ENCODE measurements around the gene LARP4. TPM values are rescaled to one million over a fixed set of nuclear protein-coding genes. Genes with fewer than 3 reads are reported as not detected.

Gene LARP4
- total and polyA plus RNA-seq, 9 of the 15 experiments (the other 6 are each of a cell fraction or from before 2014, with no cell fraction given) = 31.6 to 84.5 (median 52.4) TPM

GRCh38 chr12:50517421-50518048 lies 116.8 kb downstream of the LARP4 start (continued):
- TF ChIP-seq JUNB (CRISPR knock-in tag; conservative IDR thresholded peaks at IDR 0.05) (no peak), SMARCA4 (IDR thresholded peaks at IDR 0.05) (peak; percentile 41; the same call in 1 of the 2 replicates), MAFF (IDR thresholded peaks at IDR 0.05; ENCODE audit: low read length) (0 out of 2 replicates have a peak, but pooled peaks have one; percentile 3), RHOXF2B (CRISPR knock-in tag; conservative IDR thresholded peaks at IDR 0.05) (no peak), NFE2 (IDR thresholded peaks at IDR 0.05; ENCODE audit: low read depth) (peak; percentile 71), ZNF121 (CRISPR knock-in tag; conservative IDR thresholded peaks at IDR 0.05) (no peak), SNIP1 (IDR thresholded peaks at IDR 0.05; ENCODE audit: low read depth) (no peak), CEBPG (CRISPR knock-in tag; IDR thresholded peaks at IDR 0.05) (no peak), CEBPG (tag; conservative IDR thresholded peaks at IDR 0.05 in 1 of 2, IDR thresholded peaks at IDR 0.05 in 1 of 2) (0 out of 4 replicates have a peak, but pooled peaks of 1 of the 2 experiments have one; percentile 26), ARID1B (IDR thresholded peaks at IDR 0.05) (peak; percentile 34; the same call in 1 of the 2 replicates), NFIX (CRISPR knock-in tag; IDR thresholded peaks at IDR 0.05; ENCODE audit: low read depth) (no peak)

- Histone ChIP-seq H3K9me3 (replicated peaks; ENCODE audit: control insufficient read depth, insufficient read depth, low read depth, low read length) (no peaks in the 10 kb centered on the region), H3K27me3 (ENCODE audit: control insufficient read depth in 2 of 2, insufficient read depth in 2 of 2, low read length in 2 of 2) (no peaks in the 10 kb centered on the region), H3K4me2 (ENCODE audit: insufficient read depth, low read length) (no peak overlapping the region), H2AFZ (ENCODE audit: low read depth, low read length) (no peak overlapping the region), H3K4me1 (replicated peaks in 1 of 2; ENCODE audit: control insufficient read depth in 2 of 2, insufficient read depth in 2 of 2, low read length in 2 of 2) (peaks cover 8 to 28% of the 10 kb centered on the region in 2 experiments), H3K79me2 (ENCODE audit: control insufficient read depth, insufficient read depth, low read length) (peaks cover 76% of the 10 kb centered on the region), H3K36me3 (ENCODE audit: control insufficient read depth, insufficient read depth, low read length) (0 out of 3 replicates have a peak, but pooled peaks cover 4% of the 10 kb centered on the region), H3K27ac (ENCODE audit: extremely low read depth, low read depth, low read length) (no peak overlapping the region; the same call in 2 of the 3 replicates), H4K20me1 (replicated peaks; ENCODE audit: control insufficient read depth, insufficient read depth, low read length) (no peaks in the 10 kb centered on the region), H3K4me3 (no peak overlapping the region), H3K9me1 (ENCODE audit: control insufficient read depth, insufficient read depth, low read length) (no peaks in the 10 kb centered on the region), H3K9ac (ENCODE audit: insufficient read depth in 1 of 2, low read depth in 2 of 2, low read length in 2 of 2) (no peak overlapping the region)
- in situ Hi-C loops (cut with MboI) (no loop called here), intact Hi-C loops (cut with micrococcal nuclease) (no loop called here)
- WGBS (ENCODE audit: insufficient coverage, low coverage, missing lambda C conversion rate) = 95% methylated on average over 10 of the region's 11 CpGs
- BruUV-seq (replicated peaks) = no TSS peak
- CTCF ChIA-PET (ENCODE audit: low intra/inter-chr PET ratio) = no interaction called here
- FAIRE-seq (no peak), DNase-seq (ENCODE audit: extremely low read depth in 1 of 4, low spot score in 3 of 4) (no peak), ATAC-seq (no peak; the same call in 2 of the 3 replicates)
- POLR2A ChIA-PET = interaction anchor here (0.9 to 1.5 kb wide), 3 partner anchors 8 to 14 kb away, joined by 3 to 5 read pairs (median 3); no protein-coding TSS in a partner anchor
- TF ChIP-seq IFI16 (CRISPR knock-in tag; IDR thresholded peaks at IDR 0.05) = no peak
- TF ChIP-seq MCM3 (IDR thresholded peaks at IDR 0.05) = no peak
- no peak for TF ChIP-seq ZZZ3 (IDR thresholded peaks at IDR 0.05)
- TF ChIP-seq SMAD2 (IDR thresholded peaks at IDR 0.05; ENCODE audit: low read depth, low read length) = no peak
- no peak for TF ChIP-seq MCM2 (IDR thresholded peaks at IDR 0.05; ENCODE audit: low read depth)
- no peak for TF ChIP-seq CREBBP (IDR thresholded peaks at IDR 0.05; ENCODE audit: low read depth, low read length)
- TF ChIP-seq ZNF589 (CRISPR knock-in tag; IDR thresholded peaks at IDR 0.05; ENCODE audit: low read depth) = no peak
- no peak for TF ChIP-seq HMBOX1 (IDR thresholded peaks at IDR 0.05)
- no peak for TF ChIP-seq ZNF175 (CRISPR knock-in tag; IDR thresholded peaks at IDR 0.05; ENCODE audit: low read depth)
- TF ChIP-seq HNRNPLL (IDR thresholded peaks at IDR 0.05; ENCODE audit: low read depth, low read length, poor library complexity, severe bottlenecking) = no peak
- TF ChIP-seq E2F6 (IDR thresholded peaks at IDR 0.05; ENCODE audit: borderline replicate concordance in 1 of 2, extremely low read depth in 1 of 2, insufficient read depth in 1 of 2, insufficient read length in 1 of 2, low read depth in 1 of 2, low read length in 1 of 2, poor library complexity in 1 of 2, severe bottlenecking in 1 of 2) = no peak
- no peak for TF ChIP-seq ZNF239 (CRISPR knock-in tag; IDR thresholded peaks at IDR 0.05)
These were observed 117.4 kb downstream of the LARP4 start for GRCh38 chr12:50518090-50518489.
